Measurements from ENCODE around the gene SLC17A9.

The SLC17A9 gene

GRCh38 chr20:62995481-62995880 is 43.0 kb downstream of the SLC17A9 start:
- DNase-seq, result no peak
- H3K56ac ChIP-seq (ENCODE audit: low read length), result no peak overlapping the region
- no peaks in the 10 kb centered on the region for H3K79me2 ChIP-seq (ENCODE audit: control insufficient read depth, insufficient read depth, low read length)
- H3K79me1 ChIP-seq (ENCODE audit: low read length), result no peaks in the 10 kb centered on the region
- H2BK15ac ChIP-seq (replicated peaks; ENCODE audit: low read depth), result no peak overlapping the region
- H3K4me1 ChIP-seq (ENCODE audit: control insufficient read depth, low read depth, low read length), result no peaks in the 10 kb centered on the region
- H3K4me3 ChIP-seq (ENCODE audit: low read length), result no peak overlapping the region
- H3K27me3 ChIP-seq (ENCODE audit: insufficient read depth, low read length, poor library complexity), result no peaks in the 10 kb centered on the region
- no peak overlapping the region for H2AK5ac ChIP-seq (ENCODE audit: low read length)
- WGBS (ENCODE audit: extremely low coverage, insufficient coverage, low lambda C conversion rate), result no CpG with 5 or more reads among the region's 11 CpGs
- H3K23ac ChIP-seq (ENCODE audit: low read length), result no peak overlapping the region
- H3K18ac ChIP-seq (ENCODE audit: low read length), result no peak overlapping the region
- H4K8ac ChIP-seq (ENCODE audit: low read depth, low read length), result no peak overlapping the region
- no peak overlapping the region for H2BK120ac ChIP-seq (ENCODE audit: low read depth, low read length)
- no peaks in the 10 kb centered on the region for H3K36me3 ChIP-seq (ENCODE audit: control insufficient read depth, insufficient read depth, low read length)
- no peak overlapping the region for H3K4me2 ChIP-seq (ENCODE audit: low read length)
- no peak overlapping the region for H4K5ac ChIP-seq (ENCODE audit: low read length)
- no peak overlapping the region for H3K4ac ChIP-seq (ENCODE audit: low read depth, low read length)
- no peak overlapping the region for H2BK5ac ChIP-seq (ENCODE audit: low read length)
- no peak overlapping the region for H3K9ac ChIP-seq (ENCODE audit: low read length)
- H3K27ac ChIP-seq (ENCODE audit: low read depth, low read length), result no peak overlapping the region

GRCh38 chr20:62995898-62996595 is 43.5 kb downstream of the SLC17A9 start:
- Histone ChIP-seq H2BK5ac (ENCODE audit: low read length) (no peak overlapping the region), H2BK15ac (replicated peaks; ENCODE audit: low read depth) (no peak overlapping the region), H4K8ac (ENCODE audit: low read depth, low read length) (no peak overlapping the region), H3K23ac (ENCODE audit: low read length) (no peak overlapping the region), H3K79me2 (ENCODE audit: control insufficient read depth, insufficient read depth, low read length) (no peaks in the 10 kb centered on the region), H3K4me3 (ENCODE audit: low read length) (no peak overlapping the region), H3K79me1 (ENCODE audit: low read length) (no peaks in the 10 kb centered on the region), H3K27me3 (ENCODE audit: insufficient read depth, low read length, poor library complexity) (peaks cover 4% of the 10 kb centered on the region), H3K4me1 (ENCODE audit: control insufficient read depth, low read depth, low read length) (no peaks in the 10 kb centered on the region), H2BK120ac (ENCODE audit: low read depth, low read length) (no peak overlapping the region), H3K4me2 (ENCODE audit: low read length) (no peak overlapping the region), H3K36me3 (ENCODE audit: control insufficient read depth, insufficient read depth, low read length) (no peaks in the 10 kb centered on the region), H3K27ac (ENCODE audit: low read depth, low read length) (no peak overlapping the region), H3K56ac (ENCODE audit: low read length) (no peak overlapping the region), H3K4ac (ENCODE audit: low read depth, low read length) (no peak overlapping the region), H3K9ac (ENCODE audit: low read length) (no peak overlapping the region), H4K5ac (ENCODE audit: low read length) (no peak overlapping the region), H2AK5ac (ENCODE audit: low read length) (no peak overlapping the region), H3K18ac (ENCODE audit: low read length) (no peak overlapping the region)
- no peak for DNase-seq
- WGBS (ENCODE audit: extremely low coverage, insufficient coverage, low lambda C conversion rate), result no CpG with 5 or more reads among the region's 25 CpGs

- Histone ChIP-seq H3K4me1 (ENCODE audit: control insufficient read depth, low read depth, low read length) (no peaks in the 10 kb centered on the region), H3K79me2 (ENCODE audit: control insufficient read depth, insufficient read depth, low read length) (no peaks in the 10 kb centered on the region), H3K4me3 (ENCODE audit: low read length) (no peak overlapping the region), H3K56ac (ENCODE audit: low read length) (no peak overlapping the region), H2AK5ac (ENCODE audit: low read length) (no peak overlapping the region), H3K27ac (ENCODE audit: low read depth, low read length) (no peak overlapping the region), H3K4ac (ENCODE audit: low read depth, low read length) (no peak overlapping the region), H4K8ac (ENCODE audit: low read depth, low read length) (no peak overlapping the region), H3K23ac (ENCODE audit: low read length) (no peak overlapping the region), H3K36me3 (ENCODE audit: control insufficient read depth, insufficient read depth, low read length) (no peaks in the 10 kb centered on the region), H4K5ac (ENCODE audit: low read length) (no peak overlapping the region), H3K79me1 (ENCODE audit: low read length) (no peaks in the 10 kb centered on the region), H3K27me3 (ENCODE audit: insufficient read depth, low read length, poor library complexity) (peaks cover 4% of the 10 kb centered on the region), H2BK15ac (replicated peaks; ENCODE audit: low read depth) (no peak overlapping the region), H2BK120ac (ENCODE audit: low read depth, low read length) (no peak overlapping the region), H3K9ac (ENCODE audit: low read length) (no peak overlapping the region), H3K4me2 (ENCODE audit: low read length) (no peak overlapping the region), H3K18ac (ENCODE audit: low read length) (no peak overlapping the region), H2BK5ac (ENCODE audit: low read length) (no peak overlapping the region)
- DNase-seq, result no peak
- no CpG with 5 or more reads among the region's 14 CpGs for WGBS (ENCODE audit: extremely low coverage, insufficient coverage, low lambda C conversion rate)
These were observed 44.1 kb downstream of the SLC17A9 start for GRCh38 chr20:62996596-62996982.

- Histone ChIP-seq H3K79me1 (ENCODE audit: low read length) (no peaks in the 10 kb centered on the region), H3K18ac (ENCODE audit: low read length) (no peak overlapping the region), H3K56ac (ENCODE audit: low read length) (no peak overlapping the region), H3K4me1 (ENCODE audit: control insufficient read depth, low read depth, low read length) (no peaks in the 10 kb centered on the region), H4K5ac (ENCODE audit: low read length) (no peak overlapping the region), H3K9ac (ENCODE audit: low read length) (no peak overlapping the region), H3K27me3 (ENCODE audit: insufficient read depth, low read length, poor library complexity) (peaks cover 6% of the 10 kb centered on the region), H3K4me2 (ENCODE audit: low read length) (no peak overlapping the region), H2BK120ac (ENCODE audit: low read depth, low read length) (no peak overlapping the region), H2BK5ac (ENCODE audit: low read length) (no peak overlapping the region), H2BK15ac (replicated peaks; ENCODE audit: low read depth) (no peak overlapping the region), H4K8ac (ENCODE audit: low read depth, low read length) (no peak overlapping the region), H3K27ac (ENCODE audit: low read depth, low read length) (no peak overlapping the region), H3K79me2 (ENCODE audit: control insufficient read depth, insufficient read depth, low read length) (no peaks in the 10 kb centered on the region), H3K4me3 (ENCODE audit: low read length) (no peak overlapping the region), H3K4ac (ENCODE audit: low read depth, low read length) (no peak overlapping the region), H3K36me3 (ENCODE audit: control insufficient read depth, insufficient read depth, low read length) (no peaks in the 10 kb centered on the region), H3K23ac (ENCODE audit: low read length) (no peak overlapping the region), H2AK5ac (ENCODE audit: low read length) (no peak overlapping the region)
- WGBS (ENCODE audit: extremely low coverage, insufficient coverage, low lambda C conversion rate), result no CpG with 5 or more reads among the region's 20 CpGs
- no peak for DNase-seq
These were observed 45.0 kb downstream of the SLC17A9 start for GRCh38 chr20:62997417-62998035.

GRCh38 chr20:62998449-62998848 is 45.9 kb downstream of the SLC17A9 start:
- H2BK15ac ChIP-seq (replicated peaks; ENCODE audit: low read depth), result no peak overlapping the region
- no peak for DNase-seq
- no peaks in the 10 kb centered on the region for H3K79me1 ChIP-seq (ENCODE audit: low read length)
- WGBS (ENCODE audit: extremely low coverage, insufficient coverage, low lambda C conversion rate), result no CpG with 5 or more reads among the region's 5 CpGs
- H3K27me3 ChIP-seq (ENCODE audit: insufficient read depth, low read length, poor library complexity), result peaks cover 11% of the 10 kb centered on the region
- no peak overlapping the region for H2BK120ac ChIP-seq (ENCODE audit: low read depth, low read length)
- no peaks in the 10 kb centered on the region for H3K79me2 ChIP-seq (ENCODE audit: control insufficient read depth, insufficient read depth, low read length)
- H3K56ac ChIP-seq (ENCODE audit: low read length), result no peak overlapping the region
- no peak overlapping the region for H2AK5ac ChIP-seq (ENCODE audit: low read length)
- H4K5ac ChIP-seq (ENCODE audit: low read length), result no peak overlapping the region
- no peak overlapping the region for H3K27ac ChIP-seq (ENCODE audit: low read depth, low read length)
- no peaks in the 10 kb centered on the region for H3K4me1 ChIP-seq (ENCODE audit: control insufficient read depth, low read depth, low read length)
- no peak overlapping the region for H2BK5ac ChIP-seq (ENCODE audit: low read length)
- no peak overlapping the region for H3K23ac ChIP-seq (ENCODE audit: low read length)
- H3K4me2 ChIP-seq (ENCODE audit: low read length), result no peak overlapping the region
- no peak overlapping the region for H3K9ac ChIP-seq (ENCODE audit: low read length)
- H3K36me3 ChIP-seq (ENCODE audit: control insufficient read depth, insufficient read depth, low read length), result no peaks in the 10 kb centered on the region
- H3K4ac ChIP-seq (ENCODE audit: low read depth, low read length), result no peak overlapping the region
- H3K18ac ChIP-seq (ENCODE audit: low read length), result no peak overlapping the region
- no peak overlapping the region for H3K4me3 ChIP-seq (ENCODE audit: low read length)
- H4K8ac ChIP-seq (ENCODE audit: low read depth, low read length), result no peak overlapping the region

GRCh38 chr20:62999580-62999979 is 47.1 kb downstream of the SLC17A9 start:
- Histone ChIP-seq H3K4me1 (ENCODE audit: control insufficient read depth, low read depth, low read length) (no peaks in the 10 kb centered on the region), H3K4me2 (ENCODE audit: low read length) (no peak overlapping the region), H3K79me2 (ENCODE audit: control insufficient read depth, insufficient read depth, low read length) (no peaks in the 10 kb centered on the region), H3K4me3 (ENCODE audit: low read length) (no peak overlapping the region), H4K8ac (ENCODE audit: low read depth, low read length) (no peak overlapping the region), H2AK5ac (ENCODE audit: low read length) (no peak overlapping the region), H3K27me3 (ENCODE audit: insufficient read depth, low read length, poor library complexity) (peaks cover 18% of the 10 kb centered on the region), H3K79me1 (ENCODE audit: low read length) (no peaks in the 10 kb centered on the region), H3K4ac (ENCODE audit: low read depth, low read length) (no peak overlapping the region), H4K5ac (ENCODE audit: low read length) (no peak overlapping the region), H3K56ac (ENCODE audit: low read length) (no peak overlapping the region), H3K23ac (ENCODE audit: low read length) (no peak overlapping the region), H2BK5ac (ENCODE audit: low read length) (no peak overlapping the region), H2BK120ac (ENCODE audit: low read depth, low read length) (no peak overlapping the region), H3K36me3 (ENCODE audit: control insufficient read depth, insufficient read depth, low read length) (no peaks in the 10 kb centered on the region), H3K9ac (ENCODE audit: low read length) (no peak overlapping the region), H3K27ac (ENCODE audit: low read depth, low read length) (no peak overlapping the region), H3K18ac (ENCODE audit: low read length) (no peak overlapping the region), H2BK15ac (replicated peaks; ENCODE audit: low read depth) (no peak overlapping the region)
- WGBS (ENCODE audit: extremely low coverage, insufficient coverage, low lambda C conversion rate), result no CpG with 5 or more reads among the region's 16 CpGs
- DNase-seq, result no peak
